HG03460 (cell line): ENCODE data around the gene SGCE.

Experiments used
- ATAC-seq: cut with Tn5 transposase; IDR thresholded peaks from one replicate; pipeline ENCODE4 v1.9.1; 2021; ENCODE audit not compliant: unreplicated experiment

SGCE gene

GRCh38 chr7:94630855-94631254 lies 25.1 kb downstream of the SGCE start:
- no peak for ATAC-seq

- ATAC-seq: no peak
Observed at GRCh38 chr7:94623820-94624219, 32.1 kb downstream of the SGCE start.

GRCh38 chr7:94621120-94621519 lies 34.8 kb downstream of the SGCE start:
- peak; percentile 5 for ATAC-seq

GRCh38 chr7:94620703-94621118 lies 35.2 kb downstream of the SGCE start:
- ATAC-seq: peak; percentile 99

GRCh38 chr7:94618126-94618525 lies 37.8 kb downstream of the SGCE start:
- no peak for ATAC-seq

- no peak for ATAC-seq
Observed at GRCh38 chr7:94616855-94617254, 39.1 kb downstream of the SGCE start.

GRCh38 chr7:94615666-94616065 lies 40.3 kb downstream of the SGCE start:
- ATAC-seq: no peak

- ATAC-seq: no peak
Observed at GRCh38 chr7:94612661-94613060, 43.3 kb downstream of the SGCE start.

- ATAC-seq: no peak
Observed at GRCh38 chr7:94612253-94612652, 43.7 kb downstream of the SGCE start.

- no peak for ATAC-seq
Observed at GRCh38 chr7:94609561-94609960, 46.4 kb downstream of the SGCE start.

GRCh38 chr7:94605031-94605430 lies 50.9 kb downstream of the SGCE start:
- no peak for ATAC-seq

GRCh38 chr7:94602181-94602580 lies 53.8 kb downstream of the SGCE start:
- ATAC-seq: no peak

- ATAC-seq: no peak
Observed at GRCh38 chr7:94600267-94600666, 55.7 kb downstream of the SGCE start.

- ATAC-seq: no peak
Observed at GRCh38 chr7:94595717-94596116, 60.2 kb downstream of the SGCE start.

GRCh38 chr7:94594882-94595281 lies 61.1 kb downstream of the SGCE start:
- no peak for ATAC-seq

GRCh38 chr7:94591176-94591575 lies 64.8 kb downstream of the SGCE start:
- no peak for ATAC-seq

- ATAC-seq: no peak
Observed at GRCh38 chr7:94590526-94591162, 65.3 kb downstream of the SGCE start.

GRCh38 chr7:94588075-94588474 lies 67.9 kb downstream of the SGCE start:
- no peak for ATAC-seq

- no peak for ATAC-seq
Observed at GRCh38 chr7:94584113-94584512, 71.8 kb downstream of the SGCE start.

- ATAC-seq: no peak
Observed at GRCh38 chr7:94580601-94581000, 75.3 kb downstream of the SGCE start.

GRCh38 chr7:94579470-94579869 lies 76.5 kb downstream of the SGCE start:
- ATAC-seq: no peak

GRCh38 chr7:94578614-94579013 lies 77.3 kb downstream of the SGCE start:
- no peak for ATAC-seq

GRCh38 chr7:94577357-94577756 lies 78.6 kb downstream of the SGCE start:
- ATAC-seq: no peak
